Effector memory CD4-positive, alpha-beta T cell (primary cell): ENCODE results near the gene GGACT.

Source experiments
- DNase-seq, 3 donors: peaks; one replicate each; pipeline ENCODE4 v3.0.0-alpha.2; 2020
- H3K27ac ChIP-seq: 2 replicates; pipeline ENCODE4 v1.7.0; 2013; ENCODE audit warnings: mild to moderate bottlenecking, low read length, moderate library complexity; ENCODE audit not compliant: insufficient read depth, poor library complexity, severe bottlenecking
- H3K27me3 ChIP-seq: replicated peaks from 2 replicates; pipeline ENCODE4 v1.7.0; 2013; ENCODE audit warnings: mild to moderate bottlenecking, low read length; ENCODE audit not compliant: insufficient read depth, control insufficient read depth, poor library complexity, severe bottlenecking
- H3K36me3 ChIP-seq: 2 replicates; pipeline ENCODE4 v1.7.0; 2013; ENCODE audit warnings: mild to moderate bottlenecking, low read length, moderate library complexity; ENCODE audit not compliant: control insufficient read depth, insufficient read depth
- H3K4me1 ChIP-seq: 2 replicates; pipeline ENCODE4 v1.7.0; 2013; ENCODE audit warnings: low read length, mild to moderate bottlenecking; ENCODE audit not compliant: control insufficient read depth, insufficient read depth, poor library complexity, severe bottlenecking
- H3K4me3 ChIP-seq: 2 replicates; pipeline ENCODE4 v1.7.0; 2013; ENCODE audit warnings: low read length, low read depth, mild to moderate bottlenecking; ENCODE audit not compliant: insufficient read depth, poor library complexity, severe bottlenecking
- H3K9me3 ChIP-seq: 2 replicates; pipeline ENCODE4 v1.7.0; 2013; ENCODE audit warnings: mild to moderate bottlenecking, low read length, moderate library complexity; ENCODE audit not compliant: control insufficient read depth

Gene GGACT

GRCh38 chr13:100534147-100534843 lies 54.3 kb downstream of the GGACT start:
- DNase-seq = no peak
- no peak overlapping the region for H3K27ac ChIP-seq
- no peak overlapping the region for H3K4me3 ChIP-seq
- H3K9me3 ChIP-seq = no peaks in the 10 kb centered on the region
- H3K36me3 ChIP-seq = no peaks in the 10 kb centered on the region
- H3K27me3 ChIP-seq = no peaks in the 10 kb centered on the region
- peaks cover 9% of the 10 kb centered on the region for H3K4me1 ChIP-seq

GRCh38 chr13:100533588-100534041 lies 55.0 kb downstream of the GGACT start:
- H3K36me3 ChIP-seq = no peaks in the 10 kb centered on the region
- DNase-seq = no peak

GRCh38 chr13:100532836-100533435 lies 55.7 kb downstream of the GGACT start:
- Histone ChIP-seq H3K4me3 (no peak overlapping the region), H3K27me3 (no peaks in the 10 kb centered on the region), H3K4me1 (peaks cover 7% of the 10 kb centered on the region), H3K9me3 (no peaks in the 10 kb centered on the region), H3K27ac (no peak overlapping the region), H3K36me3 (no peaks in the 10 kb centered on the region)
- DNase-seq = no peak

More at GRCh38 chr13:100533588-100534041, 55.0 kb downstream of the GGACT start:
- H3K9me3 ChIP-seq = no peaks in the 10 kb centered on the region
- H3K27ac ChIP-seq = no peak overlapping the region
- no peaks in the 10 kb centered on the region for H3K27me3 ChIP-seq
- H3K4me1 ChIP-seq = peaks cover 9% of the 10 kb centered on the region
- H3K4me3 ChIP-seq = no peak overlapping the region

GRCh38 chr13:100532090-100532766 lies 56.4 kb downstream of the GGACT start:
- no peaks in the 10 kb centered on the region for H3K9me3 ChIP-seq
- peaks cover under 1% of the 10 kb centered on the region for H3K4me1 ChIP-seq
- no peaks in the 10 kb centered on the region for H3K36me3 ChIP-seq
- no peak overlapping the region for H3K4me3 ChIP-seq
- no peak overlapping the region for H3K27ac ChIP-seq
- DNase-seq = no peak
- H3K27me3 ChIP-seq = no peaks in the 10 kb centered on the region

- H3K4me1 ChIP-seq = no peaks in the 10 kb centered on the region
- no peaks in the 10 kb centered on the region for H3K9me3 ChIP-seq
- H3K27ac ChIP-seq = no peak overlapping the region
- DNase-seq = no peak
- H3K36me3 ChIP-seq = no peaks in the 10 kb centered on the region
- H3K27me3 ChIP-seq = no peaks in the 10 kb centered on the region
- no peak overlapping the region for H3K4me3 ChIP-seq
Measured at GRCh38 chr13:100530671-100531213, 57.8 kb downstream of the GGACT start.

- Histone ChIP-seq H3K4me3 (no peak overlapping the region), H3K4me1 (no peaks in the 10 kb centered on the region), H3K9me3 (no peaks in the 10 kb centered on the region), H3K27ac (no peak overlapping the region), H3K36me3 (no peaks in the 10 kb centered on the region), H3K27me3 (no peaks in the 10 kb centered on the region)
- no peak for DNase-seq
Measured at GRCh38 chr13:100529666-100530377, 58.8 kb downstream of the GGACT start.

GRCh38 chr13:100528820-100529219 lies 59.8 kb downstream of the GGACT start:
- H3K27ac ChIP-seq = no peak overlapping the region
- H3K4me1 ChIP-seq = no peaks in the 10 kb centered on the region
- no peaks in the 10 kb centered on the region for H3K36me3 ChIP-seq
- no peak overlapping the region for H3K4me3 ChIP-seq
- H3K9me3 ChIP-seq = no peaks in the 10 kb centered on the region
- no peaks in the 10 kb centered on the region for H3K27me3 ChIP-seq
- DNase-seq = no peak

- Histone ChIP-seq H3K27ac (no peak overlapping the region), H3K4me1 (no peaks in the 10 kb centered on the region), H3K27me3 (no peaks in the 10 kb centered on the region), H3K9me3 (no peaks in the 10 kb centered on the region), H3K4me3 (no peak overlapping the region), H3K36me3 (no peaks in the 10 kb centered on the region)
- no peak for DNase-seq
Measured at GRCh38 chr13:100528353-100528752, 60.2 kb downstream of the GGACT start.

GRCh38 chr13:100527644-100528043 lies 60.9 kb downstream of the GGACT start:
- H3K9me3 ChIP-seq = no peaks in the 10 kb centered on the region
- H3K4me3 ChIP-seq = no peak overlapping the region
- H3K36me3 ChIP-seq = no peaks in the 10 kb centered on the region

More at GRCh38 chr13:100527644-100528043, 60.9 kb downstream of the GGACT start:
- Histone ChIP-seq H3K27me3 (no peaks in the 10 kb centered on the region), H3K27ac (no peak overlapping the region), H3K4me1 (no peaks in the 10 kb centered on the region)
- DNase-seq = no peak
